GM12801 (cell line): ENCODE measurements around the gene RAVER1.

Experiments used
- TF ChIP-seq, protein P1 (sequence below): IDR thresholded peaks from one replicate; pipeline ENCODE4 v1.5.1; 2011; ENCODE audit warnings: control low read depth; ENCODE audit not compliant: insufficient read length; ENCODE audit errors: extremely low read depth

The RAVER1 gene

DNA sequence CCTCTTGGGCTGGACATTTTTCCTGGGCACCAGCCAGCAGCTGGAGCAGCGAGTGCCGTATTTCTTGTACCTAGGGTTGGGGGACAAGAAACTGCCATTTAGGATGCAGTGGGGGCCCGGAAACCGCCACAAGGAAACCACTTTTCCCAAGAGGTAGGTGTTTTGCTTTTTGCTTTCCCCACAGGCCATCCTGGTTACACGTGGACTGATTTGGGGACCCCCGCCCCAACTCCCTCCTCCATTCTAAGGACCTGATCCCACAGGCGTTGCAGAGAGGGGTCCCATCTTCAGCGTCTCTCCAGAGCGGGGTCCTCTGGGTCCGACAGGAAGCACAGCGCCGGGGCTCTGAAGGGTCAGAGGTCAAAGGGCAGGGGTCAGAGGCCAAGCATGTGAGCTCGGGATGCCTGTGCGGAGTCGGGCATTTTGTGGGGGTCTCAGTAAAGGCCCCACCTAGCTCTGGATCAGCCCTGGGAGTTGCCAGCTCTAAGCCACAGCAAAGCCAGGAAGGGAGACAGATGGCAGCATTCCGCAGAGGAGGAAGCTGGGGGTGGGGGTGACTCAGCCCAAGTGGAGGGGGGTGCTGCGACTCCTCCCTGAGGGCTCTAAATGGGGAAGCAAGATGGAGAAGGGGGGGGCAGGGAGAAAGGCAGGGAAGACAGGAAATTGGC, 28.1 kb downstream of the RAVER1 start:
- TF ChIP-seq, protein P1, sequence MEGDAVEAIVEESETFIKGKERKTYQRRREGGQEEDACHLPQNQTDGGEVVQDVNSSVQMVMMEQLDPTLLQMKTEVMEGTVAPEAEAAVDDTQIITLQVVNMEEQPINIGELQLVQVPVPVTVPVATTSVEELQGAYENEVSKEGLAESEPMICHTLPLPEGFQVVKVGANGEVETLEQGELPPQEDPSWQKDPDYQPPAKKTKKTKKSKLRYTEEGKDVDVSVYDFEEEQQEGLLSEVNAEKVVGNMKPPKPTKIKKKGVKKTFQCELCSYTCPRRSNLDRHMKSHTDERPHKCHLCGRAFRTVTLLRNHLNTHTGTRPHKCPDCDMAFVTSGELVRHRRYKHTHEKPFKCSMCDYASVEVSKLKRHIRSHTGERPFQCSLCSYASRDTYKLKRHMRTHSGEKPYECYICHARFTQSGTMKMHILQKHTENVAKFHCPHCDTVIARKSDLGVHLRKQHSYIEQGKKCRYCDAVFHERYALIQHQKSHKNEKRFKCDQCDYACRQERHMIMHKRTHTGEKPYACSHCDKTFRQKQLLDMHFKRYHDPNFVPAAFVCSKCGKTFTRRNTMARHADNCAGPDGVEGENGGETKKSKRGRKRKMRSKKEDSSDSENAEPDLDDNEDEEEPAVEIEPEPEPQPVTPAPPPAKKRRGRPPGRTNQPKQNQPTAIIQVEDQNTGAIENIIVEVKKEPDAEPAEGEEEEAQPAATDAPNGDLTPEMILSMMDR = no peak

DNA sequence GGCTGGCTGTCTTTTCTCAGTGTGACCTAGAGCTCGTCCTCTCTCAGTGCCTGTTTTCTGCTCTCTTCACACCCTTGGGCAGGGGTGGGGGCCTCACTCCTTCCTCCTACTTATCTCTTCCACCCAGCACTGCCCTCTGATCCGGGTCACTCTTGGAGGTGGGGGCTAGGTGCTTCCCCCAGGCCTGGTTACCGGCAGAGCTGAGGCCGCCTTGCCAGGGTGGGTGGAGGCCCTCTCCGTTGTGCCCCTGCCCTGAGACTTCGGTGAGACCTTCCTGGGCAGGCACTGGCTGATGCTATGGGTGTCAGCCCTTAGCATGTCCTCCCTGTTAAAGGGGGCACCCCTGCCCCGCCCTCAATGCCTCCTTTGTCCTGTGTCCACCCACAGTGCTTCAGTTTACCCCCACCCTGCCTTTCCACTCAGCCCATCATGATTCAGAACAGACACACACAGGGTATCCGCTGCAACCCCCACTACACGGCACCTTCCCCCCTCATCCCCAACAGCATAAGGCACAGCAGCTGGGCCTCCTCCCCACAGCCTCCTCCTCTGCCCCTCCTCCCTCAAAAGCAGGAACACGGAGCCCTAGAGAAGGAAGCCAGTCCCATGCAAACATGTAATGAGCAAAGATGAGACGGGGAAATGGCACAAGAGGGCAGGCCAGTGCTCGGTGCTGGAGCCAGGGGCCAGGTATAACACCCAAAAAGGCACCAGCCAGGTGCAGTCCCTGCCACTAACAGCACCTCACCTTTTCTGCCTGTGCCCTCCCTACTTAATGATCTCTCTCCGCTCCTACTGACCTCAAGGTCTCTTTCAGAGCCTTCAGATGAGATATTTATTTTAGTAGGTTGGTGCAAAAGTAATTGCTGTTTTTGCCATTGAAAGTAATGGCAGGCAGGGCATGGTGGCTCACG, 33.5 kb downstream of the RAVER1 start:
- TF ChIP-seq, protein P1 = no peak

DNA sequence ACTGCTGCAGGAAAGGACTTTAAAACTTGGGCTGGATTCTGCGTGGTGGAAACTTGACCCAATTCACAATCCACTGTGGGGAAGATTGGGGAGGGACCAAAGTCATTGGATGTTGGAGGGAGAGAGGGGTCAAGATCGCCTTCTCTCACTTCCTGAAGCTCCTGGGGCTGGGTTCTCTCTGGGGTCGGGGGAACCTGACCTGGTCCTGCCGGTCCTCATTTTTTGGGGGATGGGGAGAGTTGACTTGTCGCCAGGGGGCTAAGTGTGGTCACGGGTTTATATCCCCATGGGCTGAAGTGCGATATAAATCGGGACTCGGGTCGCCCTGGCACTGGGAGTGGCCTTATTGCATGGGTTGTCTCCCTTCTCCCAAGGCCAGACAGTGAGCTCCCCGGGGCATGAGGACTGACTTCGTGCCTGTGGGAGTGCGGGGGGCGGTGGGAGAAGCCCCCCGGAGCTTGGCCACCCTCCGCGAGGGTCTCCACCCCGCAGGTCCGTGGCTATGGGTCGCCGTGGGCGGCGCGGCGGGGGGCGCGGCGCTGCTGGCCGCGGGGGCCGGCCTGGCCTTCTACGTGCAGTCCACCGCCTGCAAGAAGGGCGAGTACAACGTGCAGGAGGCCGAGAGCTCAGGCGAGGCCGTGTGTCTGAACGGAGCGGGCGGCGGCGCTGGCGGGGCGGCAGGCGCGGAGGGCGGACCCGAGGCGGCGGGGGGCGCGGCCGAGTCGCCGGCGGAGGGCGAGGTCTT, 37.3 kb downstream of the RAVER1 start:
- TF ChIP-seq, protein P1 = no peak

DNA sequence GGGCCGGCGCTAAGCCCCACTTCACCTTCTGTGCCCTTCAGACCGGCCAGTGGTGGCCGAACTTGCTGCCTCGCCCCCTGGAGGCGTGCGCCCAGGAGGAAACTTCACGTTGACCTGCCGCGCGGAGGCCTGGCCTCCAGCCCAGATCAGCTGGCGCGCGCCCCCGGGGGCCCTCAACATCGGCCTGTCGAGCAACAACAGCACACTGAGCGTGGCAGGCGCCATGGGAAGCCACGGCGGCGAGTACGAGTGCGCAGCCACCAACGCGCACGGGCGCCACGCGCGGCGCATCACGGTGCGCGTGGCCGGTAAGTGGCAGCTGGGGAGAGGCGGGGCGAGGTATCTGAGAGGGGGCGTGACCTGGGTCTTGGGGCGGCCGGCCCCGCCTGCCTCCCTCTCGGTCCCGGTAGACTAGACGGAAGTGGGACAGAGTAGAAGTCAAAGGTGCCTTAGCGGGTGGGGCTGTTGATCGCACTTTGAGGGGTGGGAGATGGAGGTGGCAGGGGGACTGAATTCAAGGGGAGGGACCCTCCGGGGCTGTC, 38.0 kb downstream of the RAVER1 start:
- TF ChIP-seq, protein P1 = no peak

DNA sequence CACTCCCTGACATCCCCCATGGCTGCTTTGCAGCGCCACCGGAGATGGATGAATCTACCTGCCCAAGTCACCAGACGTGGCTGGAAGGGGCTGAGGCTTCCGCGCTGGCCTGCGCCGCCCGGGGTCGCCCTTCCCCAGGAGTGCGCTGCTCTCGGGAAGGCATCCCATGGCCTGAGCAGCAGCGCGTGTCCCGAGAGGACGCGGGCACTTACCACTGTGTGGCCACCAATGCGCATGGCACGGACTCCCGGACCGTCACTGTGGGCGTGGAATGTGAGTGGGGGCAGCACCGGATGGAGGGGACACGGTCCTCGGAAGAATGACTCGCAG, 39.0 kb downstream of the RAVER1 start:
- TF ChIP-seq, protein P1 = no peak

- TF ChIP-seq, protein P1 = no peak
These were observed 39.5 kb downstream of the RAVER1 start for GRCh38 chr19:10293637-10294367.
